ENCODE data around the gene MAP3K7CL.

The MAP3K7CL gene
- 3.4 to 4.3 reads per million in 2 donors for total RNA-seq

GRCh38 chr21:29130270-29130969, at the start of gene MAP3K7CL:
TSS of gene MAP3K7CL (plus strand) at chr21:29130644. CDS start at chr21:29133345, 2,701 bp downstream.
- DNase-seq = no peak

GRCh38 chr21:29082046-29082815, 48.2 kb upstream of the MAP3K7CL start:
- no peak for DNase-seq

GRCh38 chr21:29083306-29083705, 47.1 kb upstream of the MAP3K7CL start:
- no peak for DNase-seq

- no peak for DNase-seq
Measured at GRCh38 chr21:29084372-29084771, 46.1 kb upstream of the MAP3K7CL start.

- DNase-seq = no peak
Measured at GRCh38 chr21:29085106-29085752, 45.2 kb upstream of the MAP3K7CL start.

GRCh38 chr21:29091033-29091432, 39.4 kb upstream of the MAP3K7CL start:
- no peak for DNase-seq

GRCh38 chr21:29092102-29092959, 38.1 kb upstream of the MAP3K7CL start:
- no peak for DNase-seq

GRCh38 chr21:29096218-29097015, 34.0 kb upstream of the MAP3K7CL start:
- DNase-seq = no peak

- DNase-seq = no peak
Measured at GRCh38 chr21:29098156-29098555, 32.3 kb upstream of the MAP3K7CL start.

GRCh38 chr21:29102791-29103257, 27.6 kb upstream of the MAP3K7CL start:
- DNase-seq = no peak

- no peak for DNase-seq
Measured at GRCh38 chr21:29104239-29104708, 26.2 kb upstream of the MAP3K7CL start.

- DNase-seq = no peak
Measured at GRCh38 chr21:29105218-29105617, 25.2 kb upstream of the MAP3K7CL start.

GRCh38 chr21:29114765-29115500, 15.5 kb upstream of the MAP3K7CL start:
- DNase-seq = no peak

GRCh38 chr21:29115899-29116298, 14.5 kb upstream of the MAP3K7CL start:
- DNase-seq = no peak

GRCh38 chr21:29117372-29117955, 13.0 kb upstream of the MAP3K7CL start:
- DNase-seq = no peak

GRCh38 chr21:29121759-29122158, 8.7 kb upstream of the MAP3K7CL start:
- DNase-seq = no peak

GRCh38 chr21:29124645-29125044, 5.8 kb upstream of the MAP3K7CL start:
- no peak for DNase-seq

GRCh38 chr21:29125191-29125590, 5.3 kb upstream of the MAP3K7CL start:
- no peak for DNase-seq

GRCh38 chr21:29125979-29126378, 4.5 kb upstream of the MAP3K7CL start:
- no peak for DNase-seq

- DNase-seq = no peak
Measured at GRCh38 chr21:29133241-29133640, 2.8 kb downstream of the MAP3K7CL start.
